ENCODE data around the gene ALPK1.
A peak's percentile ranks its signal among the peaks of the same experiment; 100 is the strongest.

ALPK1 gene

DNA sequence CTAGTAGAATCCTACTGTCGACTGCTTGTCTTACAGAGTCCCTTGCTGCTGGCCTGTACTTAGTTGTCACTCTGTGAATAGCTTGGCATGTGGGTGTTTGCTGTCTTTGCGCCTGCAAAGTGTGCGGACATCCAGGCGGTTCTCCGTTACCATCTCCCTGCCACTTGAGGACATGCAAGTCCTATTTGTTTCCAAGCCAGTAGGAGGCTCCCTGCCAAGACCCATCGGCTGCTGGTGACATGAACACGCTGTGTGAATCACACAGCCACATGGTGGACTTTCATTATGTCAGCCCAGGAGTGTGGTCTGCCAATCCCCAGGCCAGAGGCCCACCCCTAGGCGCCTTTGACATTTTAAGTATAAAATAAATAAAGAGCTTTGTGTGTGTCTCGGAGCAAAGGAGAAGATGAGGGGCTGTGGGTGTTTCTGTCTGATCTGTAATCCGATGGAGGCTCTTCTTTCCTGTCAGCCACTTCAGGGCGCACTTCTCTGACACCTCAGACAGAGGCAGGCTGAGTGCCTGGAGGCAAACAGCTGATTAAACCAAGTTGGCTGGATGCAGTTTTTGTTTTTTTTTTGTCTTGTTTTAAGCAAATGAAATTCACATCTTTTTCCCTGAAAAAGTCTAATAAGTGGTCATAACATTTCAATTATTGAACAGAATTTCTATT, 51.5 kb downstream of the ALPK1 start:
- peak overlapping the region; percentile 16 for H3K4me3 ChIP-seq (ENCODE audit: low read length)
- peak; percentile 39 for TF ChIP-seq CTCF (conservative IDR thresholded peaks at IDR 0.05; ENCODE audit: low read length)
- peak; percentile 86 for DNase-seq (ENCODE audit: low read depth)

DNA sequence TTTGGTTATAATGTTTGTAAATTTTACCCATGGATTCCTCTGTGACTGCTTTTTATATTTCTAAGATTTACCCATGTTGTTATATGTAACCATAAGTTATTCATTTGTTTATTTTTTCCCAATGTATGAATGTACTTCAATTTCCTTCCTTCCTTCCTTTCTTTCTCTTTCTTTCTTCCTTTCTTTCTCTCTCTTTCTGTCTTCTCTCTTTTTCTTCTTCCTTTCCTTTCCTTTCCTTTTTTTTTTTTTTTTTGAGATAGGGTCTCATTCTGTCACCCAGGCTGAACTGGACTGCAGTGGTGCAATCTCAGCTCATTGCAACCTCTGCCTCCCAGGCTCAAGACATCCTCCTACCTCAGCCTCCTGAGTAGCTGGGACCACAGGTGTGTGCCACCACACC, 55.6 kb downstream of the ALPK1 start:
- TF ChIP-seq CTCF (conservative IDR thresholded peaks at IDR 0.05; ENCODE audit: low read length), result no peak
- DNase-seq (ENCODE audit: low read depth), result no peak
- no peak overlapping the region for H3K4me3 ChIP-seq (ENCODE audit: low read length)

GRCh38 chr4:112355662-112356061, 58.5 kb downstream of the ALPK1 start:
- DNase-seq (ENCODE audit: low read depth), result no peak
- H3K4me3 ChIP-seq (ENCODE audit: low read length), result no peak overlapping the region
- no peak for TF ChIP-seq CTCF (conservative IDR thresholded peaks at IDR 0.05; ENCODE audit: low read length)

GRCh38 chr4:112357453-112357852, 60.3 kb downstream of the ALPK1 start:
- TF ChIP-seq CTCF (conservative IDR thresholded peaks at IDR 0.05; ENCODE audit: low read length), result no peak
- no peak for DNase-seq (ENCODE audit: low read depth)

DNA sequence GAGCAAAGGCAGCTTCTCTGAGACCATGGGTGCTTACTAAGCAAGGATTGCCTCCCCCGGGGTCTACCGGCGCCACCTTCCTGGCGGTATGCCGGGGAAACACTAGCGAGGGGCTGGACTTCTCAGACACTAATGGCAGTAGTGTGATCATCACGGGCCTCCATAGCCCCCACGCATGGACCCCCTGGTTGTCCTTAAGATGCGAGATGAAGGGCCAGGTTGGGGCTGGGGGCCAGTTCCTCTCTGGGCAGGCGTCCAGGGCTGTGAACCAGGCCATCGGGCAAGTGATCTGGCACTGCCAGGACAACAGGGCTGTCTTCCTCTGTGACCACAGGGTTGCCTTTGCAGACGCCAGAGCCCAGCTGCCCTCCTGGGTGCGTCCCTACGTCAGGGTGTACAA, 60.7 kb downstream of the ALPK1 start:
- no peak for TF ChIP-seq CTCF (conservative IDR thresholded peaks at IDR 0.05; ENCODE audit: low read length)
- no peak for DNase-seq (ENCODE audit: low read depth)
- H3K4me3 ChIP-seq (ENCODE audit: low read length), result no peak overlapping the region

More at GRCh38 chr4:112357453-112357852, 60.3 kb downstream of the ALPK1 start:
- H3K4me3 ChIP-seq (ENCODE audit: low read length), result no peak overlapping the region

- DNase-seq (ENCODE audit: low read depth), result no peak
- no peak for TF ChIP-seq CTCF (conservative IDR thresholded peaks at IDR 0.05; ENCODE audit: low read length)
- no peak overlapping the region for H3K4me3 ChIP-seq (ENCODE audit: low read length)
These were observed 61.2 kb downstream of the ALPK1 start for GRCh38 chr4:112358415-112358814.

GRCh38 chr4:112358952-112359749, 62.0 kb downstream of the ALPK1 start:
- no peak overlapping the region for H3K4me3 ChIP-seq (ENCODE audit: low read length)
- TF ChIP-seq CTCF (conservative IDR thresholded peaks at IDR 0.05; ENCODE audit: low read length), result no peak
- DNase-seq (ENCODE audit: low read depth), result no peak
